H1 (cell line): ENCODE data around the gene MYPOP. TPM values are rescaled to one million over a fixed set of nuclear protein-coding genes. Genes with fewer than 3 reads are reported as not detected.

Experiments
- CHD2 ChIP-seq: IDR thresholded peaks from 2 replicates; pipeline ENCODE4 v1.6.1; 2012; ENCODE audit warnings: low read length, improper control_type of control experiment
- EGR1 ChIP-seq: IDR thresholded peaks from 2 replicates; pipeline ENCODE4 v1.6.1; 2011; ENCODE audit warnings: low read depth, low read length, borderline replicate concordance
- EP300 ChIP-seq, 2 experiments: IDR thresholded peaks; 1 replicate in 1 of 2; 2 replicates in 1 of 2; pipeline ENCODE4 v1.6.1; 2011 to 2012; ENCODE audit warnings: low read depth in 2 of 2, low read length in 2 of 2, mild to moderate bottlenecking in 2 of 2, borderline replicate concordance in 1 of 2, inconsistent platforms in 1 of 2, moderate library complexity in 1 of 2
- FOSL1 ChIP-seq: IDR thresholded peaks from 2 replicates; pipeline ENCODE4 v1.6.1; 2011; ENCODE audit warnings: mild to moderate bottlenecking, low read depth, low read length, moderate library complexity; ENCODE audit not compliant: insufficient read depth
- JUND ChIP-seq: IDR thresholded peaks from 2 replicates; pipeline ENCODE4 v1.6.1; 2011; ENCODE audit warnings: mild to moderate bottlenecking, improper control_type of control experiment, low read length
- MAFK ChIP-seq: IDR thresholded peaks from 2 replicates; pipeline ENCODE4 v1.6.1; 2012; ENCODE audit warnings: low read depth, mild to moderate bottlenecking, improper control_type of control experiment, low read length
- NRF1 ChIP-seq: IDR thresholded peaks from 2 replicates; pipeline ENCODE4 v1.6.1; 2011; ENCODE audit warnings: mild to moderate bottlenecking, low read depth, low read length, improper control_type of control experiment
- POU5F1 ChIP-seq: IDR thresholded peaks from 2 replicates; pipeline ENCODE4 v1.6.1; 2011; ENCODE audit warnings: low read depth, mild to moderate bottlenecking, low read length, moderate library complexity
- RAD21 ChIP-seq, 2 experiments: IDR thresholded peaks in 1 of 2; conservative IDR thresholded peaks in 1 of 2; 2 replicates each; pipeline ENCODE4 v1.6.1; 2011; ENCODE audit warnings: low read depth in 2 of 2, low read length in 2 of 2, improper control_type of control experiment in 1 of 2, inconsistent platforms in 1 of 2, mild to moderate bottlenecking in 1 of 2, moderate library complexity in 1 of 2
- RXRA ChIP-seq: IDR thresholded peaks from 2 replicates; pipeline ENCODE4 v1.6.1; 2011; ENCODE audit warnings: low read depth, mild to moderate bottlenecking, low read length, moderate library complexity; ENCODE audit not compliant: insufficient read depth
- SIN3A ChIP-seq, 2 experiments: IDR thresholded peaks in 1 of 2; conservative IDR thresholded peaks in 1 of 2; 2 replicates each; pipeline ENCODE4 v1.6.1; 2011 to 2012; ENCODE audit warnings: low read length in 2 of 2, improper control_type of control experiment in 1 of 2, low read depth in 1 of 2, mild to moderate bottlenecking in 1 of 2
- SIRT6 ChIP-seq: IDR thresholded peaks from one replicate; pipeline ENCODE4 v1.7.1; 2012; ENCODE audit warnings: low read length, inconsistent platforms
- SRF ChIP-seq: IDR thresholded peaks from 2 replicates; pipeline ENCODE4 v1.6.1; 2011; ENCODE audit warnings: mild to moderate bottlenecking, low read depth, low read length, moderate library complexity
- TBP ChIP-seq: IDR thresholded peaks from 2 replicates; pipeline ENCODE4 v1.6.1; 2011; ENCODE audit warnings: low read depth, low read length, improper control_type of control experiment
- TCF12 ChIP-seq: IDR thresholded peaks from 2 replicates; pipeline ENCODE4 v1.6.1; 2011; ENCODE audit warnings: low read depth, mild to moderate bottlenecking, low read length
- TEAD4 ChIP-seq: IDR thresholded peaks from 2 replicates; pipeline ENCODE4 v1.6.1; 2012; ENCODE audit warnings: low read depth, low read length, inconsistent platforms, mixed read lengths
- YY1 ChIP-seq: IDR thresholded peaks from 2 replicates; pipeline ENCODE4 v1.6.1; 2011; ENCODE audit warnings: low read depth, mild to moderate bottlenecking, low read length
- ZNF274 ChIP-seq: IDR thresholded peaks from 2 replicates; pipeline ENCODE4 v1.7.0; 2012; ENCODE audit warnings: low read length, borderline replicate concordance; ENCODE audit errors: extremely low read depth
- polyA plus RNA-seq, 7 experiments: library from polyadenylated mRNA; depleted of rRNA in 3 of 7; stranded (reverse) in 5 of 7; unstranded in 2 of 7; fragments of >200 nt in 5 of 7; fragments of 200-250 nt in 2 of 7; gene quantifications; 1 replicate in 5 of 7; 2 replicates in 1 of 7; 4 replicates in 1 of 7; pipeline versions ENCODE4 v1.2.1 to v1.2.3, GENCODE V29; 2011 to 2013; ENCODE audit warnings: missing spikeins in 2 of 7, mixed read lengths in 2 of 7
- total RNA-seq: library from RNA; stranded (reverse); fragmentation: NEBNext Ultra II Directional; extraction: Animal tissue kit (Norgen Biotek cat#: 25700); gene quantifications from 2 replicates; pipeline ENCODE4 v1.2.1, GENCODE V29; 2021
- TF ChIP-seq, protein P1 (sequence below), 3 experiments: IDR thresholded peaks; 1 replicate in 2 of 3; 2 replicates in 1 of 3; pipeline versions ENCODE4 v1.5.1 to v1.6.1; 2011; ENCODE audit warnings: low read length in 3 of 3, mild to moderate bottlenecking in 3 of 3, inconsistent platforms in 2 of 3, low read depth in 1 of 3, moderate library complexity in 1 of 3; ENCODE audit not compliant: insufficient read depth in 1 of 3; ENCODE audit errors: control extremely low read depth in 1 of 3
- TF ChIP-seq, protein P2 (sequence below): IDR thresholded peaks from 2 replicates; pipeline ENCODE4 v1.6.1; 2012; ENCODE audit warnings: inconsistent platforms

Gene MYPOP
- total and polyA plus RNA-seq, 2 of the 8 experiments (the other 6 are each of a cell fraction or from before 2014, with no cell fraction given), result 3.2 to 11.1 TPM

DNA sequence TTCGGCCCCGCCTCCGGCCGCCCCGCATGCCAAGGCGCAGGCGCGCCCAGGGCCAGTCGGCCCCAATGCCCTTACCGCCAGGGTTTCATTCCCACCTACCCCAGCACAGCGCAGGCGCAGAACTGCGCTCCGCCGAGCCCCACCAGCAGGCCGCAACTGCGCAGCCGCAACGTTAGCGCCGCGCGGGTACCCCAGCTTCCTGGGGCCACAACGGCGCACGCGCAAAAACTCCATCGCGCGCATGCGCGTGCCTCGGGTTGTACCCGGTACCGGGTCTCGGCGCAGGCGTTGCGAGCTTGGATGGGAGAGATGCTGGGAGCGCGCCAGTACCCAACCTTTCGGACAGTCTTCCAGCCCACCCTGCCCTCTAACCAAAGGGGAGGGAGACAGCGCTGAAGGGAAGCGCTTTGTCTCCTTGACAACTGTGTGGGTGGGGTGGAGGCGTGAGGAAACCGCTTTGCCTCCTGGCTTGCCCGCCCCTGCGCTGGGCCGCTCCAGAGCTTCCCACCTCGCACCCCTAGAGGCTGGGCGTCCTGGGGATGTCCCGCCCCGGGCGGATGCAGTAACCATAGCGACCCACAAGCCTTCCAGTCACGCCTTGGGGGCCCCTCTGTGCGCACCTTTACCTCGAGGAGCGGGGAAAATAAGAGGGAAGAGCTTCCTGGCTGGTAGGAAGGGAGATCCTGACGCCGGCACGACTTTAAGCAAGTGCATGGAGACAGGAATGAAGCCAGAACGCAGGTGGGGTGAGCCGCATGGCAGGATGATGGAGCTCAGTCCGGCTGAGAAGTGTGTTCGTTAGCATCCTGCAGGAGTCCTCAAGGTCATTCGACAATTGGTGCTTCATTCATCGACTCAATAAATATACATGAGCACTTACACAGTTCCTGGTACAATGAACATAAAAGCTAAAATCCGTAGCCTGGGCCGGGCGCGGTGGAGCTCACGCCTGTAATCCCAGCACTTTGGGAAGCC, 525 bp upstream of the MYPOP start (continued):
- TF ChIP-seq TEAD4, result 0 out of 2 replicates have a peak, but pooled peaks have one; percentile 9
- no peak for TF ChIP-seq ZNF274
- no peak for TF ChIP-seq SRF
- no peak for TF ChIP-seq SIRT6
- TF ChIP-seq RAD21 (IDR thresholded peaks at IDR 0.05 in 1 of 2, conservative IDR thresholded peaks at IDR 0.05 in 1 of 2; ENCODE audit: low read depth in 2 of 2, low read length in 2 of 2), result no peak
- TF ChIP-seq CHD2, result no peak
- no peak for TF ChIP-seq POU5F1
- TF ChIP-seq YY1, result no peak
- TF ChIP-seq TBP, result peak; percentile 22; the same call in 1 of the 2 replicates
- TF ChIP-seq JUND, result no peak
- no peak for TF ChIP-seq EP300 (IDR thresholded peaks at IDR 0.05; ENCODE audit: borderline replicate concordance in 1 of 2, low read depth in 2 of 2, low read length in 2 of 2)
- peak; percentile 100 for TF ChIP-seq NRF1
- TF ChIP-seq, protein P1, sequence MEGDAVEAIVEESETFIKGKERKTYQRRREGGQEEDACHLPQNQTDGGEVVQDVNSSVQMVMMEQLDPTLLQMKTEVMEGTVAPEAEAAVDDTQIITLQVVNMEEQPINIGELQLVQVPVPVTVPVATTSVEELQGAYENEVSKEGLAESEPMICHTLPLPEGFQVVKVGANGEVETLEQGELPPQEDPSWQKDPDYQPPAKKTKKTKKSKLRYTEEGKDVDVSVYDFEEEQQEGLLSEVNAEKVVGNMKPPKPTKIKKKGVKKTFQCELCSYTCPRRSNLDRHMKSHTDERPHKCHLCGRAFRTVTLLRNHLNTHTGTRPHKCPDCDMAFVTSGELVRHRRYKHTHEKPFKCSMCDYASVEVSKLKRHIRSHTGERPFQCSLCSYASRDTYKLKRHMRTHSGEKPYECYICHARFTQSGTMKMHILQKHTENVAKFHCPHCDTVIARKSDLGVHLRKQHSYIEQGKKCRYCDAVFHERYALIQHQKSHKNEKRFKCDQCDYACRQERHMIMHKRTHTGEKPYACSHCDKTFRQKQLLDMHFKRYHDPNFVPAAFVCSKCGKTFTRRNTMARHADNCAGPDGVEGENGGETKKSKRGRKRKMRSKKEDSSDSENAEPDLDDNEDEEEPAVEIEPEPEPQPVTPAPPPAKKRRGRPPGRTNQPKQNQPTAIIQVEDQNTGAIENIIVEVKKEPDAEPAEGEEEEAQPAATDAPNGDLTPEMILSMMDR (IDR thresholded peaks at IDR 0.05; ENCODE audit: control extremely low read depth in 1 of 3, insufficient read depth in 1 of 3, low read depth in 1 of 3, low read length in 3 of 3), result no peak
- no peak for TF ChIP-seq MAFK
- no peak for TF ChIP-seq FOSL1
- TF ChIP-seq RXRA, result no peak
- TF ChIP-seq, protein P2, sequence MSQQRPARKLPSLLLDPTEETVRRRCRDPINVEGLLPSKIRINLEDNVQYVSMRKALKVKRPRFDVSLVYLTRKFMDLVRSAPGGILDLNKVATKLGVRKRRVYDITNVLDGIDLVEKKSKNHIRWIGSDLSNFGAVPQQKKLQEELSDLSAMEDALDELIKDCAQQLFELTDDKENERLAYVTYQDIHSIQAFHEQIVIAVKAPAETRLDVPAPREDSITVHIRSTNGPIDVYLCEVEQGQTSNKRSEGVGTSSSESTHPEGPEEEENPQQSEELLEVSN, result peak; percentile 42; the same call in 1 of the 2 replicates
- no peak for TF ChIP-seq EGR1
- TF ChIP-seq SIN3A (conservative IDR thresholded peaks at IDR 0.05 in 1 of 2, IDR thresholded peaks at IDR 0.05 in 1 of 2; ENCODE audit: low read depth in 1 of 2, low read length in 2 of 2), result peak in 1 of 2 experiments; percentile 41; a peak in 1 of 4 replicates
- TF ChIP-seq TCF12, result no peak
